Hepatocyte (in vitro differentiated cells): ENCODE results near the gene CMC2.

Experiments
- CTCF ChIP-seq: fragments of 200-600 bp; sonication (generic); IDR thresholded peaks from 2 replicates; pipeline ENCODE4 v1.5.1; 2016; ENCODE audit warnings: antibody characterized with exemption, mild to moderate bottlenecking; ENCODE audit not compliant: poor library complexity
- EZH2 ChIP-seq: fragments of 200-600 bp; sonication (generic); IDR thresholded peaks from 2 replicates; pipeline ENCODE4 v1.6.1; 2016; ENCODE audit warnings: antibody characterized with exemption, mild to moderate bottlenecking, borderline replicate concordance
- EZH2phosphoT487 ChIP-seq: fragments of 200-600 bp; sonication (generic); IDR thresholded peaks from one replicate; pipeline ENCODE4 v1.6.1; 2018; ENCODE audit warnings: antibody characterized with exemption, mild to moderate bottlenecking, low read depth, moderate library complexity; ENCODE audit not compliant: unreplicated experiment, severe bottlenecking

GRCh38 chr16:80946481-80946880, 60.2 kb downstream of the CMC2 start:
- no peak for TF ChIP-seq CTCF
- TF ChIP-seq EZH2phosphoT487: no peak
- no peak for TF ChIP-seq EZH2
